HCT116 (cell line): ENCODE data around the gene CHN1. TPM values are rescaled to one million over a fixed set of nuclear protein-coding genes. Genes with fewer than 3 reads are reported as not detected.

Source experiments
- ATAC-seq: fragments of 200-7000 bp; cut with Tn5 transposase; 2 replicates; pipeline ENCODE4 v1.9.1; 2020; ENCODE audit warnings: mild to moderate bottlenecking, moderate library complexity
- BruUV-seq: library from RNA; stranded (reverse); fragments of 400-500 nt; replicated peaks from 2 replicates; lab custom pipeline; 2021; lab: Mats Ljungman, UMichigan
- CTCF ChIA-PET: fragments of 300-600 bp; sonication (Branson Sonifier 250); formaldehyde crosslinking; loops from one replicate; lab custom pipeline; 2021; ENCODE audit warnings: antibody characterized with exemption; lab: Charles Lee
- POLR2A ChIA-PET: fragments of 300-600, 350-600 bp; sonication (Branson Sonifier 250); formaldehyde crosslinking; loops from one replicate; lab custom pipeline; 2021; ENCODE audit warnings: antibody characterized with exemption; lab: Charles Lee
- RAD21 ChIA-PET, 2 experiments: fragments of 300-600 bp; sonication (Branson Sonifier 250); formaldehyde crosslinking; loops; one replicate each; lab custom pipeline; 2023; ENCODE audit warnings: low total read pairs in 2 of 2; ENCODE audit not compliant: uncharacterized antibody in 2 of 2, unreplicated experiment in 2 of 2, low non-redundant PET in 1 of 2; lab: Charles Lee
- DNase-seq: peaks from one replicate; pipeline ENCODE4 v3.0.0-alpha.2; 2010; ENCODE audit warnings: low read depth, low spot score
- H2AFZ ChIP-seq: fragments of 200-600 bp; shearing (Covaris generic), sonication (generic); 2 replicates; pipeline ENCODE4 v1.6.1; 2017; ENCODE audit warnings: low read depth, mixed run types, mixed read lengths, antibody characterized with exemption, low read length; ENCODE audit not compliant: poor library complexity, severe bottlenecking
- H3K27ac ChIP-seq: 2 replicates; pipeline ENCODE4 v1.5.1; 2012; ENCODE audit warnings: low read depth, low read length
- H3K27me3 ChIP-seq: fragments of 200-600 bp; sonication (generic); 2 replicates; pipeline ENCODE4 v1.6.1; 2016; ENCODE audit warnings: mixed run types, low read length, mixed read lengths; ENCODE audit not compliant: insufficient read depth
- H3K36me3 ChIP-seq, 2 experiments: fragments of 200-500 bp in 1 of 2; fragments of 200-600 bp in 1 of 2; sonication (Bioruptor generic) in 1 of 2; sonication (generic) in 1 of 2; 2 replicates each; pipeline versions ENCODE4 v1.5.1 to v1.6.1; 2014 to 2016; ENCODE audit warnings: low read length in 2 of 2, inconsistent platforms in 1 of 2, mixed read lengths in 1 of 2, mixed run types in 1 of 2; ENCODE audit not compliant: insufficient read depth in 2 of 2, control insufficient read depth in 1 of 2
- H3K4me1 ChIP-seq, 2 experiments: fragments of 200-600 bp in 1 of 2; sonication (generic) in 1 of 2; 2 replicates each; pipeline versions ENCODE4 v1.5.1 to v1.6.1; 2012 to 2017; ENCODE audit warnings: low read length in 2 of 2, inconsistent platforms in 1 of 2, mild to moderate bottlenecking in 1 of 2, mixed read lengths in 1 of 2, mixed run types in 1 of 2, moderate library complexity in 1 of 2; ENCODE audit not compliant: insufficient read depth in 2 of 2, control insufficient read depth in 1 of 2
- H3K4me2 ChIP-seq: fragments of 200-600 bp; sonication (generic); 2 replicates; pipeline ENCODE4 v1.6.1; 2017; ENCODE audit warnings: mixed run types, low read length, mixed read lengths
- H3K4me3 ChIP-seq, 2 experiments: fragments of 200-600 bp in 1 of 2; sonication (generic) in 1 of 2; replicated peaks in 1 of 2; 2 replicates each; pipeline ENCODE4 v1.5.1; 2011 to 2016; ENCODE audit warnings: low read length in 2 of 2, control low read depth in 1 of 2, low read depth in 1 of 2, mild to moderate bottlenecking in 1 of 2, mixed read lengths in 1 of 2, mixed run types in 1 of 2
- H3K79me2 ChIP-seq: fragments of 200-600 bp; sonication (generic); 2 replicates; pipeline ENCODE4 v1.6.1; 2017; ENCODE audit warnings: mild to moderate bottlenecking, mixed run types, low read length, moderate library complexity, mixed read lengths; ENCODE audit not compliant: insufficient read depth
- H3K9ac ChIP-seq: fragments of 200-600 bp; sonication (generic); 2 replicates; pipeline ENCODE4 v1.6.1; 2016; ENCODE audit warnings: low read length, mixed read lengths
- H3K9me2 ChIP-seq: fragments of 200-600 bp; sonication (generic), shearing (Covaris generic); 2 replicates; pipeline ENCODE4 v1.6.1; 2017; ENCODE audit warnings: mixed run types, mild to moderate bottlenecking, moderate library complexity; ENCODE audit not compliant: insufficient read depth
- H3K9me3 ChIP-seq, 2 experiments: fragments of 200-500 bp in 1 of 2; fragments of 200-600 bp in 1 of 2; sonication (Bioruptor generic) in 1 of 2; sonication (generic) in 1 of 2; 2 replicates each; pipeline ENCODE4 v1.6.1; 2014 to 2017; ENCODE audit warnings: low read length in 2 of 2, mixed read lengths in 2 of 2, inconsistent platforms in 1 of 2, low read depth in 1 of 2, mild to moderate bottlenecking in 1 of 2, mixed run types in 1 of 2, moderate library complexity in 1 of 2; ENCODE audit not compliant: control insufficient read depth in 1 of 2, insufficient read depth in 1 of 2
- H4K20me1 ChIP-seq: fragments of 200-600 bp; sonication (generic), shearing (Covaris generic); 2 replicates; pipeline ENCODE4 v1.6.1; 2017; ENCODE audit warnings: mixed run types, mild to moderate bottlenecking, moderate library complexity; ENCODE audit not compliant: insufficient read depth
- CBX3 ChIP-seq: IDR thresholded peaks from 2 replicates; pipeline ENCODE4 v1.6.1; 2012; ENCODE audit warnings: low read depth
- CEBPB ChIP-seq: IDR thresholded peaks from 2 replicates; pipeline ENCODE4 v1.6.1; 2012; ENCODE audit warnings: low read depth
- ELF1 ChIP-seq: IDR thresholded peaks from 2 replicates; pipeline ENCODE4 v1.6.1; 2012; ENCODE audit warnings: low read depth, borderline replicate concordance
- EZH2 ChIP-seq: fragments of 200-600 bp; sonication (generic); IDR thresholded peaks from 2 replicates; pipeline ENCODE4 v1.6.1; 2017; ENCODE audit warnings: antibody characterized with exemption, mixed run types
- EZH2phosphoT487 ChIP-seq: fragments of 200-600 bp; IDR thresholded peaks from 2 replicates; pipeline ENCODE4 v1.6.1; 2018; ENCODE audit warnings: antibody characterized with exemption, borderline replicate concordance
- FOSL1 ChIP-seq: IDR thresholded peaks from 2 replicates; pipeline ENCODE4 v1.6.1; 2012; ENCODE audit warnings: low read depth
- JUND ChIP-seq: IDR thresholded peaks from 2 replicates; pipeline ENCODE4 v1.6.1; 2012
- MAX ChIP-seq: IDR thresholded peaks from 2 replicates; pipeline ENCODE4 v1.6.1; 2012
- POLR2A ChIP-seq: IDR thresholded peaks from 2 replicates; pipeline ENCODE4 v1.7.0; 2011; ENCODE audit warnings: borderline replicate concordance; ENCODE audit not compliant: insufficient read depth, insufficient read length; ENCODE audit errors: extremely low read depth
- POLR2AphosphoS5 ChIP-seq: IDR thresholded peaks from 2 replicates; pipeline ENCODE4 v1.6.1; 2011; ENCODE audit warnings: mild to moderate bottlenecking, low read depth, low read length, moderate library complexity
- RAD21 ChIP-seq: IDR thresholded peaks from 2 replicates; pipeline ENCODE4 v1.6.1; 2012; ENCODE audit warnings: low read depth, mild to moderate bottlenecking
- SRF ChIP-seq: IDR thresholded peaks from 2 replicates; pipeline ENCODE4 v1.6.1; 2012; ENCODE audit warnings: low read depth
- YY1 ChIP-seq: IDR thresholded peaks from 2 replicates; pipeline ENCODE4 v1.6.1; 2011; ENCODE audit warnings: low read length, low read depth, moderate library complexity, mild to moderate bottlenecking; ENCODE audit not compliant: insufficient replicate concordance; ENCODE audit errors: extremely low read depth
- ZFX ChIP-seq: fragments of 450-650 bp; IDR thresholded peaks from 2 replicates; pipeline ENCODE4 v1.6.1; 2017
- intact Hi-C: fragments of 100-400 bp; cut with micrococcal nuclease; formaldehyde crosslinking; loops from 2 replicates; pipeline ENCODE4 v1.10.0; 2022
- total RNA-seq: library from RNA; stranded (reverse); gene quantifications from one replicate; pipeline ENCODE4 v1.2.1, GENCODE V29; 2021; ENCODE audit not compliant: unreplicated experiment
- TF ChIP-seq, protein P1 (sequence below): IDR thresholded peaks from 2 replicates; pipeline ENCODE4 v1.6.1; 2012
- TF ChIP-seq, protein P2 (sequence below), 3 experiments: fragments of 200-600 bp in 1 of 3; sonication (generic) in 1 of 3; IDR thresholded peaks in 2 of 3; conservative IDR thresholded peaks in 1 of 3; 2 replicates each; pipeline ENCODE4 v1.5.1; 2012 to 2017; ENCODE audit warnings: low read depth in 2 of 3, low read length in 2 of 3, antibody characterized with exemption in 1 of 3, borderline replicate concordance in 1 of 3, control low read depth in 1 of 3, mild to moderate bottlenecking in 1 of 3, mixed read lengths in 1 of 3, mixed run types in 1 of 3, moderate library complexity in 1 of 3; ENCODE audit not compliant: insufficient read depth in 1 of 3

Gene CHN1
- total RNA-seq, 1 experiment from 2014 or later = 3.6 TPM

DNA sequence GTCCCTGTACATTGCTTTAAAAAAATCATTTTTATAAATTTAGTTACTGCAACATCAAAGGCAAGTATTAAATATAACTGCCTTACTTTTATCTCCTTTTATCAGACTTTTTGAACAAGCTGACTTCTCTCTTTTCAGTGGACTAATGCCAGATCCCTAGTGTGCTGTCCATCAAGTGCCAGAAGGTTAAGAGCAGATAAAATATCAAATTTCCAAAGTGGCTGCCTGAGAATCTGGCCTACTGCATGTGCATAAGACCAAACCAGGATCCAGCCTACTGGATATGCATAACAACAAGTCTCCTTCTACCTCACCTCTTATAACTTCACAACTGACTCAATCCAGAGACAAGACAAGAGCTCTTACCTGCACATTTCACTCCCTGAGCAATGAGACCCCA is 181.1 kb downstream of the CHN1 start:
- no TSS peak for BruUV-seq

GRCh38 chr2:174821628-174822027 is 183.6 kb downstream of the CHN1 start:
- Histone ChIP-seq H4K20me1 (no peaks in the 10 kb centered on the region), H2AFZ (no peak overlapping the region), H3K4me2 (no peak overlapping the region), H3K4me1 (no peaks in the 10 kb centered on the region), H3K27me3 (no peaks in the 10 kb centered on the region), H3K9ac (no peak overlapping the region), H3K27ac (no peak overlapping the region), H3K36me3 (no peaks in the 10 kb centered on the region), H3K79me2 (no peaks in the 10 kb centered on the region), H3K4me3 (no peak overlapping the region), H3K9me3 (no peaks in the 10 kb centered on the region), H3K9me2 (no peaks in the 10 kb centered on the region)
- ATAC-seq = no peak
- intact Hi-C loops = no loop called here
- no peak for DNase-seq
- no TSS peak for BruUV-seq
- ChIA-PET RAD21 (no interaction called here), CTCF (no interaction called here), POLR2A (no interaction called here)
- TF ChIP-seq ZFX (no peak), POLR2AphosphoS5 (no peak), YY1 (no peak), CEBPB (no peak), CBX3 (no peak), EZH2phosphoT487 (no peak), JUND (no peak), FOSL1 (no peak), SRF (no peak), POLR2A (no peak), RAD21 (no peak), EZH2 (no peak)
- TF ChIP-seq, protein P1, sequence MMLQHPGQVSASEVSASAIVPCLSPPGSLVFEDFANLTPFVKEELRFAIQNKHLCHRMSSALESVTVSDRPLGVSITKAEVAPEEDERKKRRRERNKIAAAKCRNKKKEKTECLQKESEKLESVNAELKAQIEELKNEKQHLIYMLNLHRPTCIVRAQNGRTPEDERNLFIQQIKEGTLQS = no peak
- TF ChIP-seq, protein P2, sequence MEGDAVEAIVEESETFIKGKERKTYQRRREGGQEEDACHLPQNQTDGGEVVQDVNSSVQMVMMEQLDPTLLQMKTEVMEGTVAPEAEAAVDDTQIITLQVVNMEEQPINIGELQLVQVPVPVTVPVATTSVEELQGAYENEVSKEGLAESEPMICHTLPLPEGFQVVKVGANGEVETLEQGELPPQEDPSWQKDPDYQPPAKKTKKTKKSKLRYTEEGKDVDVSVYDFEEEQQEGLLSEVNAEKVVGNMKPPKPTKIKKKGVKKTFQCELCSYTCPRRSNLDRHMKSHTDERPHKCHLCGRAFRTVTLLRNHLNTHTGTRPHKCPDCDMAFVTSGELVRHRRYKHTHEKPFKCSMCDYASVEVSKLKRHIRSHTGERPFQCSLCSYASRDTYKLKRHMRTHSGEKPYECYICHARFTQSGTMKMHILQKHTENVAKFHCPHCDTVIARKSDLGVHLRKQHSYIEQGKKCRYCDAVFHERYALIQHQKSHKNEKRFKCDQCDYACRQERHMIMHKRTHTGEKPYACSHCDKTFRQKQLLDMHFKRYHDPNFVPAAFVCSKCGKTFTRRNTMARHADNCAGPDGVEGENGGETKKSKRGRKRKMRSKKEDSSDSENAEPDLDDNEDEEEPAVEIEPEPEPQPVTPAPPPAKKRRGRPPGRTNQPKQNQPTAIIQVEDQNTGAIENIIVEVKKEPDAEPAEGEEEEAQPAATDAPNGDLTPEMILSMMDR (IDR thresholded peaks at IDR 0.05 in 2 of 3, conservative IDR thresholded peaks at IDR 0.05 in 1 of 3; ENCODE audit: borderline replicate concordance in 1 of 3, insufficient read depth in 1 of 3, low read depth in 2 of 3, low read length in 2 of 3) = no peak

More for the DNA sequence above, 181.1 kb downstream of the CHN1 start:
- TF ChIP-seq ELF1 (no peak), RAD21 (no peak), MAX (no peak)
- TF ChIP-seq, protein P2 (IDR thresholded peaks at IDR 0.05 in 2 of 3, conservative IDR thresholded peaks at IDR 0.05 in 1 of 3; ENCODE audit: borderline replicate concordance in 1 of 3, insufficient read depth in 1 of 3, low read depth in 2 of 3, low read length in 2 of 3) = no peak
- Histone ChIP-seq H3K27me3 (no peaks in the 10 kb centered on the region), H3K36me3 (no peaks in the 10 kb centered on the region), H3K4me3 (no peak overlapping the region), H3K79me2 (no peaks in the 10 kb centered on the region), H3K9me3 (no peaks in the 10 kb centered on the region), H3K27ac (no peak overlapping the region), H3K9me2 (no peaks in the 10 kb centered on the region), H2AFZ (no peak overlapping the region), H3K4me2 (no peak overlapping the region), H3K4me1 (peaks cover 4 to 8% of the 10 kb centered on the region in 2 experiments; a peak in 2 of 4 replicates), H4K20me1 (no peaks in the 10 kb centered on the region), H3K9ac (no peak overlapping the region)
- DNase-seq (no peak), ATAC-seq (no peak)
- intact Hi-C loops = no loop called here
- POLR2A ChIA-PET = no interaction called here
- RAD21 ChIA-PET = no interaction called here
- CTCF ChIA-PET = interaction anchor here (0.8 kb wide), 1 partner anchor 53 kb away, joined by 3 read pairs; no protein-coding TSS in a partner anchor
